NCI-H2081 treated with DMSO at 0.1 percent for 48 hours (cell line): ENCODE measurements around the gene TRIM46.

Experiments used
- DNase-seq: peaks from one replicate; lab custom pipeline; 2025; lab: John Stamatoyannopoulos, UW

TRIM46 gene

GRCh38 chr1:155172732-155173477, 744 bp upstream of the TRIM46 start, which contains the start of gene KRTCAP2:
KRTCAP2 (minus strand) TSS chr1:155173304; CDS start chr1:155173224, 80 bp downstream.
- peak; percentile 96 for DNase-seq

GRCh38 chr1:155174324-155175280, 953 bp downstream of the TRIM46 start:
- DNase-seq, result peak; percentile 84

GRCh38 chr1:155175281-155175926, 1.8 kb downstream of the TRIM46 start:
- DNase-seq, result no peak

- no peak for DNase-seq
Measured at GRCh38 chr1:155175927-155176371, 2.3 kb downstream of the TRIM46 start.

GRCh38 chr1:155176544-155177071, 3.0 kb downstream of the TRIM46 start:
- DNase-seq, result peak; percentile 59

GRCh38 chr1:155177192-155177917, 3.7 kb downstream of the TRIM46 start:
- DNase-seq, result no peak

GRCh38 chr1:155177918-155178281, 4.3 kb downstream of the TRIM46 start:
- no peak for DNase-seq

- DNase-seq, result no peak
Measured at GRCh38 chr1:155178441-155179111, 4.9 kb downstream of the TRIM46 start.

GRCh38 chr1:155179112-155180031, 5.7 kb downstream of the TRIM46 start:
- DNase-seq, result no peak

- no peak for DNase-seq
Measured at GRCh38 chr1:155181371-155182051, 7.9 kb downstream of the TRIM46 start.

- no peak for DNase-seq
Measured at GRCh38 chr1:155182052-155182550, 8.5 kb downstream of the TRIM46 start.

- no peak for DNase-seq
Measured at GRCh38 chr1:155183775-155184221, 10.1 kb downstream of the TRIM46 start.

- no peak for DNase-seq
Measured at GRCh38 chr1:155184351-155184811, 10.7 kb downstream of the TRIM46 start.

GRCh38 chr1:155184835-155185782, 11.5 kb downstream of the TRIM46 start:
- no peak for DNase-seq

- no peak for DNase-seq
Measured at GRCh38 chr1:155185783-155186066, 12.1 kb downstream of the TRIM46 start.

GRCh38 chr1:155186067-155186793, 12.6 kb downstream of the TRIM46 start:
- DNase-seq, result no peak
